Measurements from ENCODE around the gene OVOL2.

OVOL2 gene

GRCh38 chr20:17985388-17986018 lies 72.2 kb downstream of the OVOL2 start:
- DNase-seq (ENCODE audit: low read depth), result no peak

DNA sequence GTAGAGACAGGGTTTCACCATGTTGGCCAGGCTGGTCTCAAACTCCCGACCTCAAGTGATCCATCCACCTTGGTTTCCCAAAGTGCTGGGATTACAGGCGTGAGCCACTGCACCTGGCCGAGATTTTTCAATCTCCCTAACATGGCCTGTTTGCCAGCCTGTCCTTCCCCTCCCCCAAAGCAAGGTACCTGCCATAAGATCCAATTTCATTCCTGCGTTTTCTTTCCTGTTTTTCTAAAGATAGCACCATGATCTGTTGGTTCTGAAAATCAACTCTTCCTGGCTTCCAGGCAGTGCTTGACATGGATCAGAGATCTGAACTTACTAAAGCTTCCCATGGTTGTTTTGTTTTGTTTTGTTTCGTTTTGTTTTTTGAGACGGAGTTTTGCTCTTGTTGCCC lies 81.4 kb downstream of the OVOL2 start:
- no peak for DNase-seq (ENCODE audit: low read depth)

Measured in ELR (cell line).